Panc1 (cell line): ENCODE results near the gene CLGN.

ENCODE experiments used
- SIN3A ChIP-seq: IDR thresholded peaks from 2 replicates; pipeline ENCODE4 v1.6.1; 2012; ENCODE audit warnings: low read depth, mild to moderate bottlenecking, low read length, moderate library complexity, borderline replicate concordance; ENCODE audit not compliant: insufficient read depth
- TF ChIP-seq, protein P1 (sequence below): fragments of 450-650 bp; IDR thresholded peaks from 2 replicates; pipeline ENCODE4 v1.5.1; 2017; ENCODE audit warnings: mild to moderate bottlenecking

GRCh38 chr4:140344101-140344500 is 83.3 kb downstream of the CLGN start:
- TF ChIP-seq, protein P1, sequence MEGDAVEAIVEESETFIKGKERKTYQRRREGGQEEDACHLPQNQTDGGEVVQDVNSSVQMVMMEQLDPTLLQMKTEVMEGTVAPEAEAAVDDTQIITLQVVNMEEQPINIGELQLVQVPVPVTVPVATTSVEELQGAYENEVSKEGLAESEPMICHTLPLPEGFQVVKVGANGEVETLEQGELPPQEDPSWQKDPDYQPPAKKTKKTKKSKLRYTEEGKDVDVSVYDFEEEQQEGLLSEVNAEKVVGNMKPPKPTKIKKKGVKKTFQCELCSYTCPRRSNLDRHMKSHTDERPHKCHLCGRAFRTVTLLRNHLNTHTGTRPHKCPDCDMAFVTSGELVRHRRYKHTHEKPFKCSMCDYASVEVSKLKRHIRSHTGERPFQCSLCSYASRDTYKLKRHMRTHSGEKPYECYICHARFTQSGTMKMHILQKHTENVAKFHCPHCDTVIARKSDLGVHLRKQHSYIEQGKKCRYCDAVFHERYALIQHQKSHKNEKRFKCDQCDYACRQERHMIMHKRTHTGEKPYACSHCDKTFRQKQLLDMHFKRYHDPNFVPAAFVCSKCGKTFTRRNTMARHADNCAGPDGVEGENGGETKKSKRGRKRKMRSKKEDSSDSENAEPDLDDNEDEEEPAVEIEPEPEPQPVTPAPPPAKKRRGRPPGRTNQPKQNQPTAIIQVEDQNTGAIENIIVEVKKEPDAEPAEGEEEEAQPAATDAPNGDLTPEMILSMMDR, result no peak
- TF ChIP-seq SIN3A, result no peak
